ENCODE data around the gene ATG10.

ATG10 gene

GRCh38 chr5:82290005-82290404 lies 318.2 kb downstream of the ATG10 start:
- DNase-seq: no peak

GRCh38 chr5:82290908-82291307 lies 319.1 kb downstream of the ATG10 start:
- DNase-seq: no peak

GRCh38 chr5:82291420-82291819 lies 319.6 kb downstream of the ATG10 start:
- DNase-seq: no peak

GRCh38 chr5:82295144-82295543 lies 323.3 kb downstream of the ATG10 start:
- DNase-seq: no peak

- no peak for DNase-seq
Measured at GRCh38 chr5:82295959-82296531, 324.2 kb downstream of the ATG10 start.

- no peak for DNase-seq
Measured at GRCh38 chr5:82296929-82297328, 325.1 kb downstream of the ATG10 start.

- DNase-seq: no peak
Measured at GRCh38 chr5:82297711-82298110, 325.9 kb downstream of the ATG10 start.

- DNase-seq: no peak
Measured at GRCh38 chr5:82298668-82299067, 326.8 kb downstream of the ATG10 start.

GRCh38 chr5:82301190-82301589 lies 329.4 kb downstream of the ATG10 start:
- peak; percentile 4 for DNase-seq
